GM23338 (cell line): Measurements from ENCODE around the gene MARCHF10. TPM values are rescaled to one million over a fixed set of nuclear protein-coding genes. Genes with fewer than 3 reads are reported as not detected.

Experiments
- ATAC-seq: fragments of 200-7000 bp; cut with Tn5 transposase; 3 replicates; pipeline ENCODE4 v1.9.1; 2020
- DNase-seq: peaks from one replicate; pipeline ENCODE4 v3.0.0-alpha.2; 2015; ENCODE audit warnings: low spot score
- H2AFZ ChIP-seq: fragments of 200-600 bp; sonication (generic); 2 replicates; pipeline ENCODE4 v1.8.0; 2016; ENCODE audit warnings: antibody characterized with exemption, mild to moderate bottlenecking, moderate library complexity
- H3F3A ChIP-seq: fragments of 200-600 bp; sonication (generic); replicated peaks from 2 replicates; pipeline ENCODE4 v1.8.0; 2017; ENCODE audit warnings: antibody characterized with exemption, mixed run types, low read depth
- H3K27ac ChIP-seq: fragments of 200-600 bp; sonication (generic); 2 replicates; pipeline ENCODE4 v1.6.1; 2016; ENCODE audit warnings: low read depth
- H3K27me3 ChIP-seq: fragments of 200-600 bp; sonication (generic); 2 replicates; pipeline ENCODE4 v1.8.0; 2016; ENCODE audit warnings: mild to moderate bottlenecking, mixed run types, moderate library complexity; ENCODE audit not compliant: insufficient read depth
- H3K36me3 ChIP-seq: fragments of 200-600 bp; sonication (generic); 2 replicates; pipeline ENCODE4 v1.8.0; 2016; ENCODE audit warnings: mild to moderate bottlenecking; ENCODE audit not compliant: insufficient read depth
- H3K4me1 ChIP-seq: fragments of 200-600 bp; sonication (generic); 2 replicates; pipeline ENCODE4 v1.8.0; 2016; ENCODE audit warnings: mild to moderate bottlenecking, moderate library complexity; ENCODE audit not compliant: insufficient read depth
- H3K4me2 ChIP-seq: fragments of 200-600 bp; sonication (generic); 2 replicates; pipeline ENCODE4 v1.7.1; 2017; ENCODE audit warnings: mixed run types
- H3K4me3 ChIP-seq: fragments of 200-600 bp; sonication (generic); 2 replicates; pipeline ENCODE4 v1.6.1; 2016; ENCODE audit warnings: mixed run types
- H3K79me2 ChIP-seq: fragments of 200-600 bp; sonication (generic); replicated peaks from 2 replicates; pipeline ENCODE4 v1.8.0; 2017; ENCODE audit warnings: mild to moderate bottlenecking; ENCODE audit not compliant: insufficient read depth
- H3K9me2 ChIP-seq: fragments of 200-600 bp; sonication (generic); 2 replicates; pipeline ENCODE4 v1.8.0; 2017; ENCODE audit not compliant: insufficient read depth
- H4K20me1 ChIP-seq: fragments of 200-600 bp; sonication (generic); replicated peaks from 2 replicates; pipeline ENCODE4 v1.8.0; 2017; ENCODE audit warnings: mild to moderate bottlenecking; ENCODE audit not compliant: insufficient read depth
- H3K27ac Mint-ChIP-seq: 2 replicates; pipeline ENCODE4 v1.8.0; 2020; ENCODE audit warnings: inconsistent platforms, mild to moderate bottlenecking, moderate library complexity, mixed read lengths
- H3K27me3 Mint-ChIP-seq: 3 replicates; pipeline ENCODE4 v1.8.0; 2022; ENCODE audit warnings: low read depth, mild to moderate bottlenecking, moderate library complexity, mixed read lengths, inconsistent platforms; ENCODE audit not compliant: insufficient read depth, poor library complexity
- H3K36me3 Mint-ChIP-seq: 3 replicates; pipeline ENCODE4 v1.8.0; 2021; ENCODE audit warnings: low read depth, mild to moderate bottlenecking, inconsistent platforms, moderate library complexity, mixed read lengths
- H3K4me1 Mint-ChIP-seq: 3 replicates; pipeline ENCODE4 v1.8.0; 2020; ENCODE audit warnings: mild to moderate bottlenecking, inconsistent platforms, mixed read lengths
- H3K4me3 Mint-ChIP-seq: 3 replicates; pipeline ENCODE4 v1.8.0; 2021; ENCODE audit warnings: moderate library complexity, mild to moderate bottlenecking, inconsistent platforms, mixed read lengths
- H3K9me3 Mint-ChIP-seq: 3 replicates; pipeline ENCODE4 v1.8.0; 2020; ENCODE audit warnings: moderate library complexity, mild to moderate bottlenecking, inconsistent platforms, mixed read lengths
- CREB1 ChIP-seq: fragments of 250-450 bp; sonication (Bioruptor Pico); IDR thresholded peaks from 2 replicates; pipeline ENCODE4 v1.5.0; 2020; ENCODE audit warnings: low read depth, mild to moderate bottlenecking, moderate library complexity
- ETS1 ChIP-seq: IDR thresholded peaks from 2 replicates; pipeline ENCODE4 v1.6.1; 2016; ENCODE audit warnings: antibody characterized with exemption
- EZH2 ChIP-seq: fragments of 200-600 bp; sonication (generic); IDR thresholded peaks from one replicate; pipeline ENCODE4 v1.8.0; 2017; ENCODE audit warnings: antibody characterized with exemption, mild to moderate bottlenecking, low read depth; ENCODE audit not compliant: unreplicated experiment
- EZH2phosphoT487 ChIP-seq: fragments of 200-600 bp; sonication (generic); IDR thresholded peaks from one replicate; pipeline ENCODE4 v1.8.1; 2018; ENCODE audit warnings: antibody characterized with exemption; ENCODE audit not compliant: unreplicated experiment
- JUNB ChIP-seq: IDR thresholded peaks from one replicate; pipeline ENCODE4 v1.6.1; 2016; ENCODE audit warnings: antibody characterized with exemption; ENCODE audit not compliant: unreplicated experiment
- NANOG ChIP-seq: IDR thresholded peaks from 2 replicates; pipeline ENCODE4 v1.6.1; 2016; ENCODE audit warnings: antibody characterized with exemption, borderline replicate concordance
- POLR2AphosphoS5 ChIP-seq: IDR thresholded peaks from 2 replicates; pipeline ENCODE4 v1.6.1; 2016; ENCODE audit warnings: antibody characterized with exemption, low read depth
- REST ChIP-seq: IDR thresholded peaks from one replicate; pipeline ENCODE4 v1.6.1; 2018; ENCODE audit warnings: antibody characterized with exemption; ENCODE audit not compliant: unreplicated experiment
- STAT1 ChIP-seq: IDR thresholded peaks from one replicate; pipeline ENCODE4 v1.6.1; 2016; ENCODE audit warnings: antibody characterized with exemption; ENCODE audit not compliant: unreplicated experiment
- ZNF114 ChIP-seq: fragments of 250-450 bp; sonication (Bioruptor Pico); IDR thresholded peaks from 2 replicates; pipeline ENCODE4 v1.5.0; 2020; ENCODE audit warnings: mild to moderate bottlenecking, moderate library complexity
- ZNF331 ChIP-seq: fragments of 250-450 bp; sonication (Bioruptor Pico); IDR thresholded peaks from 2 replicates; pipeline ENCODE4 v1.5.0; 2020; ENCODE audit warnings: low read depth, mild to moderate bottlenecking, moderate library complexity
- ZNF462 ChIP-seq: fragments of 250-450 bp; sonication (Bioruptor Pico); IDR thresholded peaks from 2 replicates; pipeline ENCODE4 v1.5.0; 2020; ENCODE audit warnings: mild to moderate bottlenecking, moderate library complexity
- polyA plus RNA-seq: library from polyadenylated mRNA; unstranded; fragments of >200 nt; fragmentation: Nextera tagmentation; extraction: Ambion mirVana; gene quantifications from 2 replicates; pipeline ENCODE4 v1.2.1, GENCODE V29; 2016
- total RNA-seq: library from RNA; depleted of rRNA; stranded (reverse); fragments of >200 nt; shearing (Covaris generic); gene quantifications from 2 replicates; pipeline ENCODE4 v1.2.3, GENCODE V29; 2014
- TF ChIP-seq, protein P1 (sequence below), 2 experiments: fragments of 200-600 bp in 1 of 2; sonication (generic) in 1 of 2; conservative IDR thresholded peaks; 2 replicates each; pipeline versions ENCODE4 v1.5.1 to v1.6.1; 2016 to 2017; ENCODE audit warnings: antibody characterized with exemption in 2 of 2, low read depth in 2 of 2, mild to moderate bottlenecking in 2 of 2, moderate library complexity in 1 of 2

MARCHF10 gene
- total and polyA plus RNA-seq, 2 experiments from 2014 or later: 0.50 TPM; not detected in 1

- Histone ChIP-seq H3K27ac (no peak overlapping the region), H3K4me3 (no peak overlapping the region), H2AFZ (no peak overlapping the region), H3K9me2 (no peaks in the 10 kb centered on the region), H4K20me1 (no peaks in the 10 kb centered on the region), H3F3A (no peaks in the 10 kb centered on the region), H3K4me1 (peaks cover 27% of the 10 kb centered on the region), H3K4me2 (no peak overlapping the region), H3K27me3 (no peaks in the 10 kb centered on the region), H3K36me3 (no peaks in the 10 kb centered on the region), H3K79me2 (no peaks in the 10 kb centered on the region)
- DNase-seq (no peak), ATAC-seq (no peak)
- Mint-ChIP-seq H3K9me3 (no peaks in the 10 kb centered on the region), H3K4me1 (peaks cover 43% of the 10 kb centered on the region), H3K27ac (no peak overlapping the region), H3K4me3 (no peak overlapping the region), H3K36me3 (no peaks in the 10 kb centered on the region), H3K27me3 (peaks cover 6% of the 10 kb centered on the region)
- TF ChIP-seq ZNF114 (CRISPR knock-in tag) (no peak), ZNF462 (CRISPR knock-in tag) (no peak), EZH2 (no peak), CREB1 (CRISPR knock-in tag) (no peak), EZH2phosphoT487 (no peak), NANOG (no peak), REST (no peak), JUNB (no peak), ETS1 (no peak), STAT1 (no peak), ZNF331 (CRISPR knock-in tag) (no peak), POLR2AphosphoS5 (no peak)
- TF ChIP-seq, protein P1, sequence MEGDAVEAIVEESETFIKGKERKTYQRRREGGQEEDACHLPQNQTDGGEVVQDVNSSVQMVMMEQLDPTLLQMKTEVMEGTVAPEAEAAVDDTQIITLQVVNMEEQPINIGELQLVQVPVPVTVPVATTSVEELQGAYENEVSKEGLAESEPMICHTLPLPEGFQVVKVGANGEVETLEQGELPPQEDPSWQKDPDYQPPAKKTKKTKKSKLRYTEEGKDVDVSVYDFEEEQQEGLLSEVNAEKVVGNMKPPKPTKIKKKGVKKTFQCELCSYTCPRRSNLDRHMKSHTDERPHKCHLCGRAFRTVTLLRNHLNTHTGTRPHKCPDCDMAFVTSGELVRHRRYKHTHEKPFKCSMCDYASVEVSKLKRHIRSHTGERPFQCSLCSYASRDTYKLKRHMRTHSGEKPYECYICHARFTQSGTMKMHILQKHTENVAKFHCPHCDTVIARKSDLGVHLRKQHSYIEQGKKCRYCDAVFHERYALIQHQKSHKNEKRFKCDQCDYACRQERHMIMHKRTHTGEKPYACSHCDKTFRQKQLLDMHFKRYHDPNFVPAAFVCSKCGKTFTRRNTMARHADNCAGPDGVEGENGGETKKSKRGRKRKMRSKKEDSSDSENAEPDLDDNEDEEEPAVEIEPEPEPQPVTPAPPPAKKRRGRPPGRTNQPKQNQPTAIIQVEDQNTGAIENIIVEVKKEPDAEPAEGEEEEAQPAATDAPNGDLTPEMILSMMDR (conservative IDR thresholded peaks at IDR 0.05; ENCODE audit: low read depth in 2 of 2): no peak
These were observed 15.2 kb upstream of the MARCHF10 start for GRCh38 chr17:62823111-62823893.
